OCI-LY3 (cell line): ENCODE data around the gene PADI3.

Source experiments
- CTCF ChIP-seq: fragments of 200-600, 300-600 bp; sonication (generic); IDR thresholded peaks from 2 replicates; pipeline ENCODE4 v1.5.1; 2014; ENCODE audit warnings: antibody characterized with exemption, low read length, low read depth
- EZH2phosphoT487 ChIP-seq: fragments of 200-600 bp; shearing (Covaris generic); IDR thresholded peaks from 2 replicates; pipeline ENCODE4 v1.6.1; 2018; ENCODE audit warnings: antibody characterized with exemption, mixed run types, low read depth

- TF ChIP-seq CTCF (no peak), EZH2phosphoT487 (no peak)
Observed at GRCh38 chr1:17313530-17314309, 64.8 kb downstream of the PADI3 start.
